ENCODE data around the gene MET.

GRCh38 chr7:116762971-116763370, 91.0 kb downstream of the MET start:
- TF ChIP-seq CEBPB (IDR thresholded peaks at IDR 0.05) (no peak), TAF1 (IDR thresholded peaks at IDR 0.05; ENCODE audit: low read depth) (no peak)
